Transverse colon (tissue), 4 donors: Measurements from ENCODE around the gene LRRC63. TPM values are rescaled to one million over a fixed set of nuclear protein-coding genes. Genes with fewer than 3 reads are reported as not detected.

Source experiments
- DNase-seq: peaks from one replicate; pipeline ENCODE4 v3.0.0-alpha.2; 2019
- H3K27ac ChIP-seq, 4 donors: fragments of 200-600 bp; sonication (generic); 2 replicates each; pipeline ENCODE4 v1.5.1; 2016 to 2018; ENCODE audit warnings: inconsistent platforms in 4 of 4
- H3K27me3 ChIP-seq: fragments of 200-600 bp; sonication (generic); 2 replicates; pipeline ENCODE4 v1.5.1; 2017; ENCODE audit warnings: inconsistent platforms
- H3K36me3 ChIP-seq, 4 donors: fragments of 200-600 bp; sonication (generic); 2 replicates each; pipeline ENCODE4 v1.5.1; 2017 to 2019; ENCODE audit warnings: inconsistent platforms in 4 of 4
- H3K4me1 ChIP-seq, 4 donors: fragments of 200-600 bp; sonication (generic); 2 replicates each; pipeline ENCODE4 v1.5.1; 2017 to 2020; ENCODE audit warnings: inconsistent platforms in 4 of 4
- H3K4me3 ChIP-seq, 4 donors: fragments of 200-600 bp; sonication (generic); 1 replicate in 1 of 4; 2 replicates in 3 of 4; pipeline versions ENCODE4 v1.5.1 to v1.6.1; 2017 to 2019; ENCODE audit warnings: inconsistent platforms in 4 of 4
- H3K9me3 ChIP-seq, 2 donors: fragments of 200-600 bp; sonication (generic); 2 replicates each; pipeline ENCODE4 v1.5.1; 2017 to 2019; ENCODE audit warnings: inconsistent platforms in 2 of 2
- CTCF ChIP-seq, 5 experiments: fragments of 200-600 bp in 3 of 5; fragments of 450-650 bp in 2 of 5; sonication (generic) in 3 of 5; IDR thresholded peaks; 1 replicate in 2 of 5; 2 replicates in 3 of 5; pipeline ENCODE4 v1.5.1; 2016 to 2017; ENCODE audit warnings: antibody characterized with exemption in 5 of 5, inconsistent platforms in 3 of 5, mild to moderate bottlenecking in 2 of 5, moderate library complexity in 1 of 5
- EP300 ChIP-seq: sonication (generic); formaldehyde crosslinking; IDR thresholded peaks from one replicate; pipeline ENCODE4 v1.6.1; 2017; ENCODE audit warnings: antibody characterized with exemption, low read depth
- POLR2A ChIP-seq: fragments of 450-650 bp; IDR thresholded peaks from one replicate; pipeline ENCODE4 v1.6.1; 2016; ENCODE audit warnings: antibody characterized with exemption, mild to moderate bottlenecking, moderate library complexity
- POLR2AphosphoS5 ChIP-seq, 3 donors: sonication (generic); formaldehyde crosslinking; IDR thresholded peaks; one replicate each; pipeline ENCODE4 v1.6.1; 2016; ENCODE audit warnings: antibody characterized with exemption in 3 of 3
- WGBS, 2 donors: methylation state at CpG; one replicate each; pipeline ENCODE4 v1.1.5; 2018; ENCODE audit warnings: low coverage in 1 of 2; 5-methylcytosine and 5-hydroxymethylcytosine counted together
- in situ Hi-C, 4 donors: fragments of 200-750 bp; cut with MboI; loops; one replicate each; pipeline versions ENCODE4 v1.15.0 to v1.15.1; 2017; ENCODE audit warnings: low sequenced_read_pairs in 3 of 4, low pct_ligation_motif_present in 1 of 4, low pct_unique_long_range_greater_than_20kb in 1 of 4
- intact Hi-C: fragments of 100-400 bp; cut with DNase I; formaldehyde crosslinking; loops from one replicate; pipeline ENCODE4 v1.15.1; 2023; ENCODE audit warnings: low total_unique reads
- small RNA-seq, 4 donors: library from RNA; depleted of rRNA; stranded (forward); fragments of <200 nt; gene quantifications; one replicate each; pipeline ENCODE3, GENCODE V24; 2016
- total RNA-seq, 4 donors: library from RNA; depleted of rRNA; stranded (reverse); fragments of >200 nt; gene quantifications; one replicate each; pipeline ENCODE4 v1.1.0, GENCODE V29; 2016

LRRC63 gene
- total RNA-seq, 4 donors from 2014 or later: 0.32 TPM; not detected in 3

- TF ChIP-seq CTCF (IDR thresholded peaks at IDR 0.05) (no peak), EP300 (no peak), POLR2AphosphoS5 (IDR thresholded peaks at IDR 0.05) (no peak), POLR2A (no peak)
- in situ Hi-C loops: no loop called here
- no peaks in the 10 kb centered on the region for H3K27me3 ChIP-seq
- WGBS, 2 donors: 79 to 85% methylated on average over 4 to 5 of the region's 5 CpGs
- H3K4me3 ChIP-seq: no peak overlapping the region
- no peaks in the 10 kb centered on the region for H3K9me3 ChIP-seq
- no peak for DNase-seq
- no peaks in the 10 kb centered on the region for H3K36me3 ChIP-seq
- intact Hi-C loops: no loop called here
- H3K27ac ChIP-seq: no peak overlapping the region
- no peaks in the 10 kb centered on the region for H3K4me1 ChIP-seq
Measured at GRCh38 chr13:46324976-46325375, 113.2 kb downstream of the LRRC63 start.

Small RNA genes within 50 kb of the gene (small RNA-seq; reads per million reads assigned to genes)
- 0 to 0.28 (median 0) reads per million in 4 donors for gene RN7SKP5
- gene RN7SL288P: 0 reads per million in 4 donors

Other genes starting within 250 kb of the LRRC63 start
- 10 to 100 TPM; 14.2 to 67.5 (median 23.7) TPM for gene ZC3H13, start 159.2 kb upstream of the LRRC63 start, total RNA-seq
- gene CPB2, start 106.9 kb upstream of the LRRC63 start, total RNA-seq: not detected
- 10 to 100 TPM in 3 of 4 donors, 1 to 10 TPM in 1; 1.6 to 35.7 (median 26.1) TPM for gene LCP1, start 29.8 kb upstream of the LRRC63 start, total RNA-seq
- 10 to 100 TPM in 3 of 4 donors, 1 to 10 TPM in 1; 2.8 to 27.2 (median 14.2) TPM for gene RUBCNL, start 175.3 kb downstream of the LRRC63 start, total RNA-seq